ENCODE measurements around the gene TPBG.

Gene TPBG

DNA sequence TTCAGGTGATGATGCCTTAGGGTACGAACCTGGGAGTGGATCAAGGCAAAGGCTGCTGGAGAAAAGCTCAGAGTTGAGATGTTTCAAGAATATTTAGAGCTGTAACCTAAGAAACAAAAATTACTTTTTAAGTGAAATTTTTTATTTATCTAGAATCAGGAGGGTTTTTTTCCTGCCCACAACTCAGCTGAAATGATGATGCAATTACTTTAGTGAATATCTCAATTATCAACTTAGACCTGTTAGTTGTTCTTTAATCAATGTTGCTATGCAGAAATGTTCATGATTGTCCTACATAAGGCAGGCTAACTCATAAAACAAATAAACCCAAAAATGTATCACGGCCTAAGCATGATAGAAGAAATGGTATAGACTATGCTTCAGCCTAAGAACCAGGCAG, 50.3 kb downstream of the TPBG start:
- no peaks in the 10 kb centered on the region for H3F3A ChIP-seq (ENCODE audit: insufficient read depth)
- no peaks in the 10 kb centered on the region for H3K79me2 ChIP-seq (ENCODE audit: insufficient read depth, low read length)
- no peak for TF ChIP-seq EZH2phosphoT487 (conservative IDR thresholded peaks at IDR 0.05; ENCODE audit: low read length)
- no peaks in the 10 kb centered on the region for H3K27me3 ChIP-seq (ENCODE audit: low read length)
- H3K4me2 ChIP-seq (ENCODE audit: low read depth, low read length, poor library complexity, severe bottlenecking), result no peak overlapping the region
- no peak overlapping the region for H2AFZ ChIP-seq (ENCODE audit: low read depth, low read length, severe bottlenecking)
- H4K20me1 ChIP-seq (ENCODE audit: low read depth, low read length), result no peaks in the 10 kb centered on the region
- H3K4me3 ChIP-seq (ENCODE audit: insufficient read depth, low read length, poor library complexity, severe bottlenecking), result no peak overlapping the region
- H3K9ac ChIP-seq (ENCODE audit: low read length), result no peak overlapping the region
- H3K9me2 ChIP-seq (replicated peaks; ENCODE audit: insufficient read depth, low read length), result no peaks in the 10 kb centered on the region
- no peaks in the 10 kb centered on the region for H3K9me3 ChIP-seq (ENCODE audit: insufficient read depth, low read length)
- no peaks in the 10 kb centered on the region for H3K36me3 ChIP-seq (ENCODE audit: low read length)
- H3K27ac ChIP-seq (ENCODE audit: low read depth, low read length), result no peak overlapping the region

DNA sequence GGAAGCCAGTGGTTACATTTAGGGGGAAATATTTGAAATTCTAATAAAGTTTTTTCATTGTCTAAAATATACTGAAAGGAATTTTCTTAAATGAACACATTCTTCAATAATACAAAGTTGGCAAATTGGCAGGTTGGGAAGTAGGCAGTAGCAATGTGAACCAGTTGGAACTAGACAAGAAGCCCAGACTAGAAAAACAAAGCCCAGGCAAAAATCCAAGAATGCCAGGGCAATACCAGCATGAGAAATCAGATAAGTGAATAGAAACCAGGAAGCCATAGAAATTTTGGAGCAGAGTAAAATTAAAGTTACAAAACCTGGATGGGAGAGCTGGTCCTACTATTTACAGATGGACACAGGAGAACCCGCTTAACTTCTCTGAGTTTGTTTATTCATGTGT, 52.2 kb downstream of the TPBG start:
- Histone ChIP-seq H3K79me2 (ENCODE audit: insufficient read depth, low read length) (no peaks in the 10 kb centered on the region), H3K4me3 (ENCODE audit: insufficient read depth, low read length, poor library complexity, severe bottlenecking) (no peak overlapping the region), H3K4me2 (ENCODE audit: low read depth, low read length, poor library complexity, severe bottlenecking) (no peak overlapping the region), H3K9me2 (replicated peaks; ENCODE audit: insufficient read depth, low read length) (no peaks in the 10 kb centered on the region), H4K20me1 (ENCODE audit: low read depth, low read length) (no peaks in the 10 kb centered on the region), H3K36me3 (ENCODE audit: low read length) (no peaks in the 10 kb centered on the region), H2AFZ (ENCODE audit: low read depth, low read length, severe bottlenecking) (no peak overlapping the region), H3K9ac (ENCODE audit: low read length) (no peak overlapping the region), H3K9me3 (ENCODE audit: insufficient read depth, low read length) (no peaks in the 10 kb centered on the region), H3K27ac (ENCODE audit: low read depth, low read length) (no peak overlapping the region), H3F3A (ENCODE audit: insufficient read depth) (no peaks in the 10 kb centered on the region), H3K27me3 (ENCODE audit: low read length) (no peaks in the 10 kb centered on the region)
- TF ChIP-seq, protein P1, sequence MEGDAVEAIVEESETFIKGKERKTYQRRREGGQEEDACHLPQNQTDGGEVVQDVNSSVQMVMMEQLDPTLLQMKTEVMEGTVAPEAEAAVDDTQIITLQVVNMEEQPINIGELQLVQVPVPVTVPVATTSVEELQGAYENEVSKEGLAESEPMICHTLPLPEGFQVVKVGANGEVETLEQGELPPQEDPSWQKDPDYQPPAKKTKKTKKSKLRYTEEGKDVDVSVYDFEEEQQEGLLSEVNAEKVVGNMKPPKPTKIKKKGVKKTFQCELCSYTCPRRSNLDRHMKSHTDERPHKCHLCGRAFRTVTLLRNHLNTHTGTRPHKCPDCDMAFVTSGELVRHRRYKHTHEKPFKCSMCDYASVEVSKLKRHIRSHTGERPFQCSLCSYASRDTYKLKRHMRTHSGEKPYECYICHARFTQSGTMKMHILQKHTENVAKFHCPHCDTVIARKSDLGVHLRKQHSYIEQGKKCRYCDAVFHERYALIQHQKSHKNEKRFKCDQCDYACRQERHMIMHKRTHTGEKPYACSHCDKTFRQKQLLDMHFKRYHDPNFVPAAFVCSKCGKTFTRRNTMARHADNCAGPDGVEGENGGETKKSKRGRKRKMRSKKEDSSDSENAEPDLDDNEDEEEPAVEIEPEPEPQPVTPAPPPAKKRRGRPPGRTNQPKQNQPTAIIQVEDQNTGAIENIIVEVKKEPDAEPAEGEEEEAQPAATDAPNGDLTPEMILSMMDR (IDR thresholded peaks at IDR 0.05; ENCODE audit: insufficient read depth, low read length, poor library complexity, severe bottlenecking), result no peak
- TF ChIP-seq EZH2phosphoT487 (conservative IDR thresholded peaks at IDR 0.05; ENCODE audit: low read length), result no peak

DNA sequence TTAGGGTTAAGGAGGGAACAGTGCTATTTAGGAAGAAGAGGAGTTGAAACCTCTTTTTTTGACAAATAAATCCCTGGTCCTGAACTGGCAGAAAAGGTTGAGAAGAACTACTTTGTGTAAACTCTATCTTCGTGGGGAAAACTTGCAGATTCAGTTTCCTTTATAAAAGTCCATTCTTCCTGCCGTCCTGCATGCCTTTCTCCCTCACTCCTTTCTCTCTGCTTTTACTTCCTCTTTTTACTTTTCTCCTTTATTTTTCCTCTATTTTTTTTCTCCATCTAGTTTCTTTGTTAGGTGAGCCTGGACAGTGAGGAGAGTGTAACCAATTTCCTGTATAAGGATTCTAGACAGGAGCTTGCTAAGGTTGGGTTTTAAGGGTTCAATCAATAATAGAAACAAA, 52.7 kb downstream of the TPBG start:
- no peak overlapping the region for H3K9ac ChIP-seq (ENCODE audit: low read length)
- no peaks in the 10 kb centered on the region for H3K9me2 ChIP-seq (replicated peaks; ENCODE audit: insufficient read depth, low read length)
- no peaks in the 10 kb centered on the region for H3K79me2 ChIP-seq (ENCODE audit: insufficient read depth, low read length)
- H3K4me3 ChIP-seq (ENCODE audit: insufficient read depth, low read length, poor library complexity, severe bottlenecking), result no peak overlapping the region
- no peaks in the 10 kb centered on the region for H3K36me3 ChIP-seq (ENCODE audit: low read length)
- no peaks in the 10 kb centered on the region for H4K20me1 ChIP-seq (ENCODE audit: low read depth, low read length)
- no peaks in the 10 kb centered on the region for H3F3A ChIP-seq (ENCODE audit: insufficient read depth)
- H3K9me3 ChIP-seq (ENCODE audit: insufficient read depth, low read length), result no peaks in the 10 kb centered on the region
- H2AFZ ChIP-seq (ENCODE audit: low read depth, low read length, severe bottlenecking), result no peak overlapping the region
- TF ChIP-seq EZH2phosphoT487 (conservative IDR thresholded peaks at IDR 0.05; ENCODE audit: low read length), result no peak
- no peak overlapping the region for H3K27ac ChIP-seq (ENCODE audit: low read depth, low read length)
- no peaks in the 10 kb centered on the region for H3K27me3 ChIP-seq (ENCODE audit: low read length)
- no peak overlapping the region for H3K4me2 ChIP-seq (ENCODE audit: low read depth, low read length, poor library complexity, severe bottlenecking)
